Tibial artery (tissue), 4 donors: ENCODE results near the gene SCML1.

Experiments used
- DNase-seq, 2 donors: peaks; one replicate each; pipeline ENCODE4 v3.0.0-alpha.2; 2019
- H3K27ac ChIP-seq, 2 donors: fragments of 200-600 bp; sonication (generic) in 1 of 2; 1 replicate in 1 of 2; 2 replicates in 1 of 2; pipeline ENCODE4 v1.5.1; 2018 to 2019; ENCODE audit warnings: mild to moderate bottlenecking in 1 of 2
- H3K27me3 ChIP-seq, 2 donors: fragments of 200-600 bp; sonication (generic) in 1 of 2; one replicate each; pipeline versions ENCODE4 v1.5.1 to v1.6.0; 2016 to 2019
- H3K36me3 ChIP-seq, 3 donors: fragments of 200-600 bp; sonication (generic) in 2 of 3; one replicate each; pipeline ENCODE4 v1.5.1; 2016 to 2019; ENCODE audit warnings: mild to moderate bottlenecking in 2 of 3
- H3K4me1 ChIP-seq, 4 donors: fragments of 200-600 bp; sonication (generic) in 2 of 4; 1 replicate in 3 of 4; 2 replicates in 1 of 4; pipeline ENCODE4 v1.5.1; 2016 to 2019
- H3K4me3 ChIP-seq, 2 donors: fragments of 200-600 bp; sonication (generic) in 1 of 2; 1 replicate in 1 of 2; 2 replicates in 1 of 2; pipeline ENCODE4 v1.5.1; 2018 to 2019; ENCODE audit warnings: mild to moderate bottlenecking in 2 of 2
- H3K9me3 ChIP-seq, 3 donors: fragments of 200-600 bp; sonication (generic) in 1 of 3; one replicate each; pipeline ENCODE4 v1.5.1; 2016 to 2019
- CTCF ChIP-seq, 2 experiments: fragments of 200-600 bp in 1 of 2; fragments of 450-650 bp in 1 of 2; IDR thresholded peaks; one replicate each; pipeline ENCODE4 v1.5.1; 2017 to 2019; ENCODE audit warnings: antibody characterized with exemption in 2 of 2, mild to moderate bottlenecking in 1 of 2, moderate library complexity in 1 of 2
- intact Hi-C: fragments of 100-400 bp; cut with DNase I; formaldehyde crosslinking; loops from one replicate; pipeline ENCODE4 v1.15.0; 2023; ENCODE audit warnings: low total_unique reads

The SCML1 gene

GRCh38 chrX:17738737-17739535, 1.6 kb downstream of the SCML1 start:
- no peak for DNase-seq
- intact Hi-C loops, result no loop called here

GRCh38 chrX:17740137-17741122, 3.1 kb downstream of the SCML1 start:
- no peak for DNase-seq
- no peak overlapping the region for H3K27ac ChIP-seq
- H3K4me1 ChIP-seq, result peaks cover 0 to 8% (median 0%) of the 10 kb centered on the region in 4 donors
- intact Hi-C loops, result no loop called here
- no peak for TF ChIP-seq CTCF (IDR thresholded peaks at IDR 0.05)
- no peaks in the 10 kb centered on the region for H3K9me3 ChIP-seq
- H3K36me3 ChIP-seq, result no peaks in the 10 kb centered on the region
- H3K27me3 ChIP-seq, result no peaks in the 10 kb centered on the region
- H3K4me3 ChIP-seq, result no peak overlapping the region

More at GRCh38 chrX:17738737-17739535, 1.6 kb downstream of the SCML1 start:
- Histone ChIP-seq H3K4me1 (peaks cover 0 to 8% (median 0%) of the 10 kb centered on the region in 4 donors), H3K4me3 (peak overlapping the region; percentile 70 to 74), H3K27me3 (no peaks in the 10 kb centered on the region), H3K9me3 (no peaks in the 10 kb centered on the region), H3K36me3 (no peaks in the 10 kb centered on the region), H3K27ac (peak overlapping the region in 1 of 2 donors; percentile 95)
- no peak for TF ChIP-seq CTCF (IDR thresholded peaks at IDR 0.05)

GRCh38 chrX:17741123-17741511, 3.8 kb downstream of the SCML1 start:
- Histone ChIP-seq H3K36me3 (no peaks in the 10 kb centered on the region), H3K27ac (no peak overlapping the region), H3K4me1 (peaks cover 0 to 8% (median 0%) of the 10 kb centered on the region in 4 donors), H3K4me3 (no peak overlapping the region), H3K9me3 (no peaks in the 10 kb centered on the region), H3K27me3 (no peaks in the 10 kb centered on the region)
- no peak for TF ChIP-seq CTCF (IDR thresholded peaks at IDR 0.05)
- intact Hi-C loops, result no loop called here
- DNase-seq, result no peak

GRCh38 chrX:17743913-17744312, 6.6 kb downstream of the SCML1 start:
- no peaks in the 10 kb centered on the region for H3K27me3 ChIP-seq
- H3K9me3 ChIP-seq, result no peaks in the 10 kb centered on the region
- DNase-seq, result no peak
- intact Hi-C loops, result no loop called here
- H3K4me3 ChIP-seq, result no peak overlapping the region
- peaks cover 0 to 2% (median 0%) of the 10 kb centered on the region in 4 donors for H3K4me1 ChIP-seq
- H3K36me3 ChIP-seq, result no peaks in the 10 kb centered on the region
- no peak for TF ChIP-seq CTCF (IDR thresholded peaks at IDR 0.05)
- no peak overlapping the region for H3K27ac ChIP-seq

GRCh38 chrX:17744896-17745523, 7.7 kb downstream of the SCML1 start:
- peaks cover under 1 to 2% (median 2%) of the 10 kb centered on the region in 3 donors for H3K36me3 ChIP-seq
- no peak overlapping the region for H3K4me3 ChIP-seq
- H3K4me1 ChIP-seq, result no peaks in the 10 kb centered on the region
- intact Hi-C loops, result no loop called here
- no peak overlapping the region for H3K27ac ChIP-seq
- H3K9me3 ChIP-seq, result no peaks in the 10 kb centered on the region
- H3K27me3 ChIP-seq, result no peaks in the 10 kb centered on the region
- TF ChIP-seq CTCF (IDR thresholded peaks at IDR 0.05), result peak in 1 of 2 experiments; percentile 18
- DNase-seq, result no peak
